ENCODE data around the gene POLR1D.

The POLR1D gene

DNA sequence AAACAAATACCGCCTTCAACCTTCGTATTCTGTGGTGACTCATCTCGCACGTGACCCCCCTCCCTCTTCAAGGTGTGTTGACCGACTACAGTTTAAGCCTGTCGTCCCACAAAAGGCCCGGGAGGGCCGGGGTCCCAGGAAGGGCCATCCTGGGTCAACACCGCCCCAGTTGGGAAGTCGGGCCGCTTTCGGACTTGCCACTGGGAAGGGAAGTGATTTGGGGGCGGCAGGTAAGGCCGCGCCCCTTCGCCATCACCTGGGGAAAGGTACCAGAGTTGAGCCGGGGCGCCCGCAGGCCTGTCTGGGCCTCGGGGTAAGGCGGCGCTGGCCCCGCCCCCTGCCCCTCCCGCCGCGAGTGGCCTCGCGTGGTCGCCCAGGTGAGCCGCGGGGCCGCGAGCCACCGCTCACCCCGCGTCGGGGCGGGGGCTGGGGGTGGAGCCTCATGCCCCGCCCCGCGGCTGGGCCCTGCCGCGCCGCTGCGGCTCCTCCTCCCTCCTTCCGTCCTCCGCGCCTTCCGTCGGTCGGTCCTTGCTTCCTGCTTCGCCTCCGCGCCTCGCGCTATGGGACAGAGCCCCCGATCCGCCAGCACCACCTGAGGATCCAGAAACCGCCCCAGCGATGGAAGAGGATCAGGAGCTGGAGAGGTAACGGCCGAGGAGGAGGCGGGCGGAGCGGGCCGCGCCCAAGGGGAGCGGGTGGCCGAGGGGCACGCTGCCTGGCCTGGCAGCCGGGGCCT lies at the start of gene POLR1D:
Gene POLR1D (plus strand): TSS at position 527 of the 736 bp plus-strand sequence. CDS start 92 bp downstream, at position 619.
- in situ Hi-C loops (cut with MboI; ENCODE audit: low sequenced_read_pairs), result no loop called here

DNA sequence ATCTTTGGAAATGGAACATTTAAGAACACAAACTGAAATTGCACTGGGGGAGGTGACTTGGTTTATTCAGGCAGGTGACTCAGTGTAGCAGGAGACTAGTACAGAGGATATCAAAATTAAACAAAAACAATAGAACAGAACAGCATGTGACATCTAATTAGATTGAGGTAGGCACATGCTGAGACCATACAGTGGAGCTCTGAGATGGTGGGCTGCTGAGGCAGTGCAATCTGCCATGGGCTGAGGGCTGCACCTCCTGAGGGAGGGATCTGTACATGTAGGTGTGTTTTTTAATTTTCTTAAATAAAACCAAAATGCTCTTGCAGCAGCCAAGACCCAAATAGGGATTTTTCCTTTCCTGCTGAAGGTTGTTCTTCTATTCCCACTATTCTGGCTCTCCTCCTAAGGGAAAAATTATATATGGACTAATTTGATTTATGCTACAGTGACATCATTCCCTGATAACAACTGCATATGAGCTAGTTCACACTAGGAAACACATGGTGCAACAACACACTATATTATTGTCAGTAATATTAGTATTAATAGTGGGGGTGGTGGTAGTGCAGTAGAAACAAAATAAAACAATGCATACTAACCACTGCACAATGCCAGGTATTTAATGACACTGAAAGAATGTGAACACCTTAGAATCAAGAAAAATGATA lies 49.3 kb upstream of the POLR1D start:
- in situ Hi-C loops (cut with MboI; ENCODE audit: low sequenced_read_pairs), result no loop called here

DNA sequence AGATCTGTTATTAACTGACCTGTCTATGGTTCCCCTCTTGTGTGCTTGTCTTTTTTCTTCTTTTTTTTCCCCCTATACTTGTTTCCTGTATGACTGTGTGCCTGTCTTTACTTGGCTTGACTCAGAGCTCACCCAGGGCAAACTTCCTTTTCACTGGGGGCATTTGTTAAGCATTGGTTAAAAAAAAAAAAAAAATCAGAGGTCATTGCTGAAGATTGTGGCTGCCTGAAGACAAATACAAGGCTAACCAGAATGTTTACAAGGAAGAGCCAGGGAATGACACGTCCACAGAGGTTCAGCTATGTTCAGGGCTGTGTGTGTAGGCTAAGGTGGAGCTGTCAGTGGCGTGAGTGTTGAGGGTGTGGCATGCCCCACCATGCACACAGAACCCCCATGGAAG lies 48.4 kb upstream of the POLR1D start:
- in situ Hi-C loops (cut with MboI; ENCODE audit: low sequenced_read_pairs), result no loop called here

GRCh38 chr13:27574661-27575060 lies 47.0 kb upstream of the POLR1D start:
- in situ Hi-C loops (cut with MboI; ENCODE audit: low sequenced_read_pairs), result no loop called here

- in situ Hi-C loops (cut with MboI; ENCODE audit: low sequenced_read_pairs), result no loop called here
These were observed 43.3 kb upstream of the POLR1D start for GRCh38 chr13:27578121-27579030.

GRCh38 chr13:27583645-27584044 lies 38.0 kb upstream of the POLR1D start:
- in situ Hi-C loops (cut with MboI; ENCODE audit: low sequenced_read_pairs), result no loop called here

DNA sequence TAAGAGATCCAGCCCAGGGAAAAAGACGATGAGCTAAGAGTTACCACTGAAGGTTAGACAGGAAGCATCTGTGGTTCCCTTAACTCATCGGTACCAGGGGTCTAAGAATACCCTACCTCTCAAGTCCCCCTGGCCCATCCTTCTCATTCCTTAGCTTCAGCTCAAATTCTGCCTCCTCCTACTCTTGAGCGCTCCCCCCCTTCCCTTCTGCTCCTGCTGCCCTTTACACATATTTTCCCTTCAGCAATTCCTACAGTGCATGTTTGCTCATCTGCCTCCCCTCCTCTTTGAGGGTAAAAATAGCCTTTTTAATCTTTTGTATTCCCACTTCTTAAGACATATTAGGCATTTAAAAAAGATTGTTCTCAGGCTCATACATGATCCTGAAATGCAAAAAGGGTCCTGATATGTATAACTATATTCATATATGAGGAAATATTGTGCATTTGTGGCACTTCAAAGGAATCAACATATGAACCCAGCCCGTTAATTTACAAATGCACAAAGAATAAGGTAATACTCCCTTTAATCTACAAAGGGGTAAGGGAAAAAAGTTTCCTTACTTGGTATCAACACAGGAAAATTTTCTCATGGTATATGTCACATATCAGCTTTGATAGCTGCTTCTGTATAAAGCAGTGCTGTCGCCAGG lies 34.5 kb upstream of the POLR1D start:
- in situ Hi-C loops (cut with MboI; ENCODE audit: low sequenced_read_pairs), result no loop called here

DNA sequence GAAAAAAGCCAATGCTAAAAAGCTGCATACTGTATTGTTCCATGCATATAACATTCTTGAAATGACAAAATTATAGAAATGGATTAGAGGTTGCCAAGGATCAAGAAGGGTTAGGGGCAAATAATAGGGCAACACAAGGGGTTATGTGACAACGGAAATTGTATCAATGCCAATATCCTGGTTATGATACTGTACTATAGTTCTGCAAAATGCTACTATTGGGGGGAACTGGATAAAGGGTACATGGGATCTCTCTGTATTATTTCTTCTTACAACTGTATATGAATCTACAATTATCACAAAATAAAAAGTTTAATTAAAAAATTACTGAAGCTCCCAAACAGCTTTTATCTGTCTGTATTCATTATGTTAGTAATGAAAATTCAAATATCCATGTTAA lies 33.3 kb upstream of the POLR1D start:
- in situ Hi-C loops (cut with MboI; ENCODE audit: low sequenced_read_pairs), result no loop called here

- in situ Hi-C loops (cut with MboI; ENCODE audit: low sequenced_read_pairs), result no loop called here
These were observed 28.8 kb upstream of the POLR1D start for GRCh38 chr13:27592865-27593264.

GRCh38 chr13:27593267-27593666 lies 28.4 kb upstream of the POLR1D start:
- in situ Hi-C loops (cut with MboI; ENCODE audit: low sequenced_read_pairs), result no loop called here

DNA sequence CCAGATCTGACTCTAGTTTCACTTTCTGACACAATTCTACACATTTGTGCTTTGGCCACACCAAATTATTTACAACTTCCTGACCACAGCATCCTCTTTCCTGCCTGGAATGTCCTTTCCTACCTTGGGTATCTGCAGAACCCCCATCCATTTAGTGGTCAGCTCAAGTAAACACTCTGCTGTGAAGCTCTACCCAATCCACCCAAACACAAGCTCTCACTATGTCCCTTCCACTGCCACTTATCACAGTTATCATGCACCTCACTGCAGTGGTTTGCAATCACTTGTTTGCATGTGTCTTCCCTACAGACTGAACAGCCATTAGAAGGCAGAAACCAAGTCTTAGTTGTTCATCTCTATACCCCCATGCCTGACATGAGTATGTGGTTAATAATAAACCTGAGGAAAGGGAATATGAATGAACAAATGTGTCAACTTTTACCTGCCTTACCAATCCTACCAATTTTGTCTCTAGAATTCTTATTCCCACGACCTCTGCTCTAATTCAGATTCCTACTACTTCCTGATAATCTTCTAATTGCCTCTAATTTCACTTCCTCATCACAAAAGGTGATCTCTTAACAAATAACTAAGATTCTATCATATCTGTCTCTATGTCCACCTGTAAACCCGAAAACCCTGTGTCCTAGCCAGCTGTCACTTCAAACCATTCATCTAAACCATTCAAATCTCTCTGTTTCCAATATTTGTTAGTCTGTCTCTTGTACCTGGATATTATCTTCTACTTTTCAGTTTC lies 26.5 kb upstream of the POLR1D start:
- in situ Hi-C loops (cut with MboI; ENCODE audit: low sequenced_read_pairs), result no loop called here

- in situ Hi-C loops (cut with MboI; ENCODE audit: low sequenced_read_pairs), result no loop called here
These were observed 22.6 kb upstream of the POLR1D start for GRCh38 chr13:27599096-27599495.

DNA sequence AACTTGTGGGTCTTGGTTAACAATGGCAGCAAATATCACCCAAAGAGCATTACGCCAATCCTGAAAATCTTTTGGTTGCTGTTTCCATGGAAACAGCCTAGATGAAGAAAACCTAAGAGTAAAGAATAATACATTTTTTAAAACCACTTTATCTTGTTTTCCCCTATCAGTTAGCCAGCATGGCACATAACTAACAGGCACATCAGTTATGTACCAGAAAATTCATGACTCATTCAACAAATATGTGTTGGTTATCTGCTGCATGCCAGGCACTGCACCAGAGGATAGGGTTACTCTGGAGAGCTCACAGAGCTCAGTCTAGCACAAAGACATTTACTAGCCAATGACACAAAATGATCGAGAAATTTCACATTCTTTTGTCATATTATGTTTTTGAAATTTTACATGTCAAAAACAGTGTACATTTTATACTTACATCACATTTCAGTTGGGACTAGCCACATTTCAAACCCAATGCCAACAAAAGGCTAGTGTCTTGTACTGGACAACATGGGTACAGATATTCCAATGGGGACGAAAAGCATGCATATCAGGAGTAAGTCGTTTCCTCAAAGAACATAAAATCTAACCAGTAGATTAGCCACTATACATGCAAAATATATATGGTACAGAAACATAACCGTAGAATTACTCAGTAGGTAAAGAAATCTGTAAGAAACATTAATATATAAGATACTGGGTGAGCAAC lies 21.7 kb upstream of the POLR1D start:
- in situ Hi-C loops (cut with MboI; ENCODE audit: low sequenced_read_pairs), result no loop called here

- in situ Hi-C loops (cut with MboI; ENCODE audit: low sequenced_read_pairs), result no loop called here
These were observed 21.0 kb upstream of the POLR1D start for GRCh38 chr13:27600711-27601110.

DNA sequence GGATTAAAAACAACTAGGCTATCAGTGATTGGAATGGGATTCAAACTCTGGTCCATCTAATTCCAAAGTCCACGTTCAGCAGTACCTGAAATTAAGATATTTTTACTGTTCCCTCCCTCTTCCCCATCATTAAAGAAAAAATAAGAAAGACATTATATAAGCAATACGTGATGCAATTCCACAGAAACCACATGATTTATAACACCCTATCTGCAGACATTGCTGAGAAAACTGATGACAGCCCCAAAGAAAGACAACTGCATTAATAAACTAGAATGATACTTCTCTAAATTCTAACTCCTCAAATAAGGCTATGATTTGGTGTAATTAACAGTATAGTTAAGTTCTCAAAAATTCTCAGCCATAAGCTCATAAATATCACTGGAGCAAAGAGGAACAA lies 20.5 kb upstream of the POLR1D start:
- in situ Hi-C loops (cut with MboI; ENCODE audit: low sequenced_read_pairs), result no loop called here

DNA sequence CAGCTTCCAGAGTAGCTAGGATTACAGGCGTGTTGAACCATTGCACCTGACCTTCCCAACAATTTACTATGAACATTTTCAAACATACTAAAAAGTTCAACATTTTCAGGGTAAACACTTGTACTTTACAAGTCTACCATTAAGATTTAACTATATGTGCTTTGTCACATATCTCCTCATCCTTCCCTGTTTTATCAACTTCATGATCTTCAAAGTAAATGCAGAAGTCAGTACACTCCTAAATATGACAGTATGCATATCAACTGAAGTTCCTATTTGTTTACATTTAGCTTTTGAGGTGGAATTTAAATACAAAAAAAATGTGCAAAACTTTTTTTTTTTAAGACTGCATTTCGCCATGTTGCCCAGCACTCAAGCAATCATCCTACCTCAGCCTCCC lies 19.9 kb upstream of the POLR1D start:
- in situ Hi-C loops (cut with MboI; ENCODE audit: low sequenced_read_pairs), result no loop called here

DNA sequence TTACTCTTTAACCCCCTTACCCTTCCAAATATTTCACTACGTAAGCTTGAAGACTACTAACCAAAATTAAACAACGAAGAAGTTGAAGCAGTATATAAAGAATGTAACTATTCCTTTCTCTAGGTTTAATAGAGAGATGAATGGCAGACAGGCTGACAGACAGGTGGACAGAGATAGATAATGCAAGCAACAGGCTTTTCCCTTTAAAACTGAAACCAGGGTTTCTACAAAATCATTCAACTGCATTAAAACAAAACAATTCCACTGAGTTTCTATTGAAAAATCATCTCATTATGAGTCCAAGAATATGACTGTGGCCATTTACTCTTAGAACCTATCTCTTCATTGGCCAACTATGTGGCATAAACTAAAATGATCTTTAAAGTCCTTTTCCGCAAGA lies 16.6 kb upstream of the POLR1D start:
- in situ Hi-C loops (cut with MboI; ENCODE audit: low sequenced_read_pairs), result no loop called here

DNA sequence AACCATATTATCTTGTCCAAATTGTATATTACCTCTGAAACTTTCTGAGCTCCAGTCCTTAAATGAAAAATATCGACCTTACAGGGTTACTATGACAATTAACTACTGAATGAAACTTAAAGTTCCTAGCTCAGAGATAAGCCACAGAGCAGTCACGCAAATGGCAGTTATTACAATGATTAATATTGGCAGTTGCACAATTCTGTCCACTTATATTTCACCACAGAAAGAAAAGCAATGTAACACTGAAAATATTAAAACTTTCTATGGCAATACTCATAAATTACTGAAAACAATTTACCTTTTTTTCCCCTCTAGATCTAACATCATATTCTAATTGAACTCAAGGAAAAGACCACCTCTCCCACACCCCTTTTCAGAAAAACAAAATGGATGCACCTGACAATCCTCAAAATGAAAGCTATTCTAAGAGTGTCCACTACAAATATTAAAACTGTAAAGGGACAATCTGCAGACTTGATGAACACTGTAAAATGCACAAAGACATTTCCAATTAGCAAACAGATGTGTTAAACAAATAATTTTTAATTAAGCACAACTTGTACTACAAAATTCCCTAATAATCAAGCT lies 16.0 kb upstream of the POLR1D start:
- in situ Hi-C loops (cut with MboI; ENCODE audit: low sequenced_read_pairs), result no loop called here

- in situ Hi-C loops (cut with MboI; ENCODE audit: low sequenced_read_pairs), result no loop called here
These were observed 14.6 kb upstream of the POLR1D start for GRCh38 chr13:27607125-27607524.
